ENCODE measurements around the gene FANCE. TPM values are rescaled to one million over a fixed set of nuclear protein-coding genes. Genes with fewer than 3 reads are reported as not detected.

FANCE gene
- total and polyA plus RNA-seq, 9 of the 15 experiments (the other 6 are each of a cell fraction or from before 2014, with no cell fraction given) = 5.7 to 30.2 (median 17.0) TPM

- TF ChIP-seq, protein P1, sequence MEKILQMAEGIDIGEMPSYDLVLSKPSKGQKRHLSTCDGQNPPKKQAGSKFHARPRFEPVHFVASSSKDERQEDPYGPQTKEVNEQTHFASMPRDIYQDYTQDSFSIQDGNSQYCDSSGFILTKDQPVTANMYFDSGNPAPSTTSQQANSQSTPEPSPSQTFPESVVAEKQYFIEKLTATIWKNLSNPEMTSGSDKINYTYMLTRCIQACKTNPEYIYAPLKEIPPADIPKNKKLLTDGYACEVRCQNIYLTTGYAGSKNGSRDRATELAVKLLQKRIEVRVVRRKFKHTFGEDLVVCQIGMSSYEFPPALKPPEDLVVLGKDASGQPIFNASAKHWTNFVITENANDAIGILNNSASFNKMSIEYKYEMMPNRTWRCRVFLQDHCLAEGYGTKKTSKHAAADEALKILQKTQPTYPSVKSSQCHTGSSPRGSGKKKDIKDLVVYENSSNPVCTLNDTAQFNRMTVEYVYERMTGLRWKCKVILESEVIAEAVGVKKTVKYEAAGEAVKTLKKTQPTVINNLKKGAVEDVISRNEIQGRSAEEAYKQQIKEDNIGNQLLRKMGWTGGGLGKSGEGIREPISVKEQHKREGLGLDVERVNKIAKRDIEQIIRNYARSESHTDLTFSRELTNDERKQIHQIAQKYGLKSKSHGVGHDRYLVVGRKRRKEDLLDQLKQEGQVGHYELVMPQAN (IDR thresholded peaks at IDR 0.05; ENCODE audit: borderline replicate concordance) = peak; percentile 87
- TF ChIP-seq, protein P2, sequence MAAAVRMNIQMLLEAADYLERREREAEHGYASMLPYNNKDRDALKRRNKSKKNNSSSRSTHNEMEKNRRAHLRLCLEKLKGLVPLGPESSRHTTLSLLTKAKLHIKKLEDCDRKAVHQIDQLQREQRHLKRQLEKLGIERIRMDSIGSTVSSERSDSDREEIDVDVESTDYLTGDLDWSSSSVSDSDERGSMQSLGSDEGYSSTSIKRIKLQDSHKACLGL (CRISPR knock-in tag; IDR thresholded peaks at IDR 0.05; ENCODE audit: borderline replicate concordance, poor library complexity, severe bottlenecking) = peak; percentile 45
- TF ChIP-seq TCFL5 (CRISPR knock-in tag; conservative IDR thresholded peaks at IDR 0.05) = no peak
- TF ChIP-seq THRA (IDR thresholded peaks at IDR 0.05) = no peak
- 0 out of 2 replicates have a peak, but pooled peaks have one; percentile 24 for TF ChIP-seq NBN (IDR thresholded peaks at IDR 0.05; ENCODE audit: low read depth)
- TF ChIP-seq, protein P3, sequence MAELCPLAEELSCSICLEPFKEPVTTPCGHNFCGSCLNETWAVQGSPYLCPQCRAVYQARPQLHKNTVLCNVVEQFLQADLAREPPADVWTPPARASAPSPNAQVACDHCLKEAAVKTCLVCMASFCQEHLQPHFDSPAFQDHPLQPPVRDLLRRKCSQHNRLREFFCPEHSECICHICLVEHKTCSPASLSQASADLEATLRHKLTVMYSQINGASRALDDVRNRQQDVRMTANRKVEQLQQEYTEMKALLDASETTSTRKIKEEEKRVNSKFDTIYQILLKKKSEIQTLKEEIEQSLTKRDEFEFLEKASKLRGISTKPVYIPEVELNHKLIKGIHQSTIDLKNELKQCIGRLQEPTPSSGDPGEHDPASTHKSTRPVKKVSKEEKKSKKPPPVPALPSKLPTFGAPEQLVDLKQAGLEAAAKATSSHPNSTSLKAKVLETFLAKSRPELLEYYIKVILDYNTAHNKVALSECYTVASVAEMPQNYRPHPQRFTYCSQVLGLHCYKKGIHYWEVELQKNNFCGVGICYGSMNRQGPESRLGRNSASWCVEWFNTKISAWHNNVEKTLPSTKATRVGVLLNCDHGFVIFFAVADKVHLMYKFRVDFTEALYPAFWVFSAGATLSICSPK (IDR thresholded peaks at IDR 0.05; ENCODE audit: borderline replicate concordance) = no peak
- TF ChIP-seq ZNF197 (CRISPR knock-in tag; IDR thresholded peaks at IDR 0.05; ENCODE audit: low read depth) = no peak
- TF ChIP-seq IRF1 (CRISPR knock-in tag; IDR thresholded peaks at IDR 0.05; ENCODE audit: borderline replicate concordance) = no peak
- TF ChIP-seq ELF2 (CRISPR knock-in tag; IDR thresholded peaks at IDR 0.05) = peak; percentile 53; the same call in 1 of the 2 replicates
- TF ChIP-seq HNRNPLL (IDR thresholded peaks at IDR 0.05; ENCODE audit: low read depth, low read length, poor library complexity, severe bottlenecking) = peak; percentile 79
- TF ChIP-seq PRPF4 (IDR thresholded peaks at IDR 0.05; ENCODE audit: insufficient read depth, low read depth, low read length, poor library complexity, severe bottlenecking) = no peak
- TF ChIP-seq MBD2 (IDR thresholded peaks at IDR 0.05; ENCODE audit: borderline replicate concordance, low read depth) = peak; percentile 36; the same call in 1 of the 2 replicates
- TF ChIP-seq, protein P4, sequence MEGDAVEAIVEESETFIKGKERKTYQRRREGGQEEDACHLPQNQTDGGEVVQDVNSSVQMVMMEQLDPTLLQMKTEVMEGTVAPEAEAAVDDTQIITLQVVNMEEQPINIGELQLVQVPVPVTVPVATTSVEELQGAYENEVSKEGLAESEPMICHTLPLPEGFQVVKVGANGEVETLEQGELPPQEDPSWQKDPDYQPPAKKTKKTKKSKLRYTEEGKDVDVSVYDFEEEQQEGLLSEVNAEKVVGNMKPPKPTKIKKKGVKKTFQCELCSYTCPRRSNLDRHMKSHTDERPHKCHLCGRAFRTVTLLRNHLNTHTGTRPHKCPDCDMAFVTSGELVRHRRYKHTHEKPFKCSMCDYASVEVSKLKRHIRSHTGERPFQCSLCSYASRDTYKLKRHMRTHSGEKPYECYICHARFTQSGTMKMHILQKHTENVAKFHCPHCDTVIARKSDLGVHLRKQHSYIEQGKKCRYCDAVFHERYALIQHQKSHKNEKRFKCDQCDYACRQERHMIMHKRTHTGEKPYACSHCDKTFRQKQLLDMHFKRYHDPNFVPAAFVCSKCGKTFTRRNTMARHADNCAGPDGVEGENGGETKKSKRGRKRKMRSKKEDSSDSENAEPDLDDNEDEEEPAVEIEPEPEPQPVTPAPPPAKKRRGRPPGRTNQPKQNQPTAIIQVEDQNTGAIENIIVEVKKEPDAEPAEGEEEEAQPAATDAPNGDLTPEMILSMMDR (IDR thresholded peaks at IDR 0.05 in 2 of 3, conservative IDR thresholded peaks at IDR 0.05 in 1 of 3; ENCODE audit: insufficient read depth in 2 of 3, low read depth in 1 of 3, low read length in 3 of 3) = no peak; a peak in 1 of 6 replicates
- TF ChIP-seq MAZ (CRISPR knock-in tag; conservative IDR thresholded peaks at IDR 0.05 in 1 of 2, IDR thresholded peaks at IDR 0.05 in 1 of 2) = peak; percentile 88 to 94
- no peak for TF ChIP-seq ZNF699 (CRISPR knock-in tag; IDR thresholded peaks at IDR 0.05; ENCODE audit: insufficient replicate concordance)
Observed at GRCh38 chr6:35452183-35453090, at the start of gene FANCE (continued).
